HK-2 (cell line): ENCODE measurements around the gene RAB7B.
A peak's percentile ranks its signal among the peaks of the same experiment; 100 is the strongest.
"Not testable (repeated sequence)": the region's sequence is repeated elsewhere in the genome, so short reads cannot be mapped to it uniquely, and the experiment has no call there.

Experiments
- DNase-seq: peaks from one replicate; pipeline ENCODE4 v3.0.0-alpha.2; 2018; ENCODE audit not compliant: unreplicated experiment

The RAB7B gene

GRCh38 chr1:205996641-205997040, 6.6 kb downstream of the RAB7B start:
- not testable (repeated sequence) for DNase-seq

- no peak for DNase-seq
These were observed 8.8 kb downstream of the RAB7B start for GRCh38 chr1:205994346-205994745.

- no peak for DNase-seq
These were observed 10.1 kb downstream of the RAB7B start for GRCh38 chr1:205993068-205993467.

GRCh38 chr1:205992218-205992882, 10.8 kb downstream of the RAB7B start:
- DNase-seq: no peak

- no peak for DNase-seq
These were observed 12.0 kb downstream of the RAB7B start for GRCh38 chr1:205991237-205991636.

- no peak for DNase-seq
These were observed 13.0 kb downstream of the RAB7B start for GRCh38 chr1:205990226-205990625.

GRCh38 chr1:205989786-205990185, 13.4 kb downstream of the RAB7B start:
- no peak for DNase-seq

DNA sequence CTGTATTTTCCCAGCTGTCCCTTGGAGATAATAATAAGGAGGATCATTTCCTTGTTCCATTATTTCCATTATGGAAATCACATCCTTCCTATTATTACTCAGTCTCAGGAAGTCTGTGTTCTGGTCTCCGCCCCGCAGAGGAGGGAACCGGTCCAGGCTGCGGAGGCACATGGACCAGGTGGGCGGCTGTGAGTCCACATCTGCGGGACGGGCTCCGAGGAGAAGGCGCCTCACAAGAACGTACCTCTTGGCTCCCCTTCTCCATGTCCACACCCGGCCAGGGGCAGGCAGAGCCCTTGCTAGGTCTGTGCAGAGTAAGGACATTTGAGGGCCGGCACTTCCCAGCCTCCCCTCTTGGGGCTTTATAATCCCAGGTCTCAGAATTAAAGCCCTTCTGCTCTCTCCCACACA, 14.6 kb downstream of the RAB7B start:
- DNase-seq: no peak

DNA sequence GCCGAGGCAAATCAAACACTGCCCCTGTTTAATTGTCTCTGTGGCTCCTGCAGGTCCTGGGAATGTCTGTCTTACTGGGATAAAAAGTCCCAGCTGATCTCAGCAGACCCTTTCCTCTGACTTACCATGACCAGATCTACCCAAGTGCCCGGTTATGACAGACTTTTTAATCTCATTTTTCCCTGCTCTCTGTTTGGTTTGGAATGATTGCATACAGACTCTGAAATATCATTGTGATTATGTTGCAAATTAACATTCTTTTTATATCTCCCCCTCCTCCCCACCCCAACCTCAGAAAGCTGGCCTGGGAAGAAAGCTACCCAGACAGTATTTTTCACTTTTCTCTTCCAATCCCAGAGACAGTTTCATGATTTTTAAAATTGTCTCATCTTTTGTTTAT, 16.3 kb downstream of the RAB7B start:
- DNase-seq: no peak

DNA sequence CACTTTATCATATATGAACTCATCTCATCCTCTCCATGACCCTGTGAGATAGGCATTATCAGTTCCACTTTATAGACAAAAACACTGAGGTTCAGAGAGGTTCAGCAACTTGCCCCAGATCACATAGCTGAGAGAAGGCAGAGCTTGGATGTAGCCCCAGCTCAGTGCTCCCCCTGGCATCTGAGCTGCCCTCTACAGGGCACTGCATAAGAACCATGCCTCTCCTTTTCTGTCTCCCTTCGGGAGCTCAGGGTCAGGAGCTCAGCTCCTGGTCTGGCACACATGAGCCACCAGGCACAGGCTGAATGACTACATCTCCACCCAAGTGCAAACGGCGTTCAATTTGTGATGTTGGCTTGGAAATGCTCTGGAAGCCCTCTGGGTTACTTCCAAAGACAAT, 16.9 kb downstream of the RAB7B start:
- no peak for DNase-seq

DNA sequence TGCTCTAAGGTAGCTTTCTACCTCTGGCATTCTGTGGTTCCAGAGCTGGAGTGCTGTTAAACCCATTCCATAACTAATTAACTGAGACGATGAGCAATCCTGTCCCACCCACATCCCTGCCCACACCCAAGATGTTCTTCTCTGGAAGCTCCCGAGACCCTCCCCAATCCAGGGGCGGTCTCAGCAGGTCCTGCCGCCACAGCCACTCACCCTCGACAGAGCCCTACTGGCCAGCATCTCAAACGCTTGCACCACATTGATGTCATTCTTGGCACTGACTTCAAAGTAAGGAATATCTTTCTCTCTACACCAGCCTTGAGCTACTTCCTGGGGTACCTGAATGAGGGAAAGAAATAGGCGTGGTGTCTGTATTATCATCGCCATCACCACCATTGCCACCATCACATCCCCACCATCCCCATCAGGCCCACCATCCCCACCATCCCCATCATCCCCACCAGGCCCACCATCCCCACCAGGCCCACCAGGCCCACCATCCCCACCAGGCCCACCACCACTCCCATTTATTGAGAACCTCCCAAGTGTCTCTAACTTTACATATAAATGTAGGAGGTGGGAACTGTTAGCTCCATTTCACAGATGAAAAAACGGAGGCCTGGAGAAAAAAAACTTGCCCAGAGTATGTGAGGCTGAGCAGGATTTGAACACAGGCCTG, 17.7 kb downstream of the RAB7B start:
- no peak for DNase-seq

- peak; percentile 56 for DNase-seq
These were observed 19.1 kb downstream of the RAB7B start for GRCh38 chr1:205983925-205984725.

DNA sequence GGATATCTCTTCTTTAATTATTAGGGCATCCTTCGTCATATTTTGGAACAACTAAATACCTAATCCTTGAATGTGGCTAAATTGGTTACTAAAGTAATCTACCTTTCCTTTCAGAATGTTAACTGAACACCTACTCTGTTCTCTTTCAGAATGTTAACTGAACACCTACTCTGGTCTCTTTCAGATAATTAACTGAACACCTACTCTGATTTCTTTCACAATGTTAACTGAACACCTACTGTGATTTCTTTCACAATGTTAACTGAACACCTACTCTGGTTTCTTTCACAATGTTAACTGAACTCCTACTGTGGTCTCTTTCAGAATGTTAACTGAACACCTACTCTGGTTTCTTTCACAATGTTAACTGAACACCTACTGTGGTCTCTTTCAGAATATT, 21.9 kb downstream of the RAB7B start:
- no peak for DNase-seq

GRCh38 chr1:205980237-205980870, 22.8 kb downstream of the RAB7B start:
- DNase-seq: no peak

DNA sequence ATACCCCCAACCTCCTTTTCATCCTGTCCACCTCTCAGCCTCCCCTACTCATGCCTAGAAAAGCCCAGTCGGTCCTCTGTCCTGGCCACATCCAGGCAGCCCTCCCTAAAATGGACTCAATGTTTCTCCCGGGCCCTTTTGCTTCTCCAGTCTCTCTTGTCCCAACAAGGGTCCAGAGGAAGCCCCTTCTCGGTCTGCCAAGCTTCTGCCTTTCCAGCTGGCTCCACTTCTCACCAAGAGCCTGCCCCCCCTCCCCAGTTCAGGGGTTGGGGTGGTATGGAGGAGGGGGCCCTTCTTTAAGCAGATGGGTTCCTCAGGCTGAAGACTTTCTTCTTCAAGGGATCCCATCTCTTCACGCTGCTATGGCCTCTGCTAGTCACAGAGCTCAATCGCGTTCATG, 23.9 kb downstream of the RAB7B start:
- DNase-seq: no peak

- no peak for DNase-seq
These were observed 24.5 kb downstream of the RAB7B start for GRCh38 chr1:205978676-205979075.

DNA sequence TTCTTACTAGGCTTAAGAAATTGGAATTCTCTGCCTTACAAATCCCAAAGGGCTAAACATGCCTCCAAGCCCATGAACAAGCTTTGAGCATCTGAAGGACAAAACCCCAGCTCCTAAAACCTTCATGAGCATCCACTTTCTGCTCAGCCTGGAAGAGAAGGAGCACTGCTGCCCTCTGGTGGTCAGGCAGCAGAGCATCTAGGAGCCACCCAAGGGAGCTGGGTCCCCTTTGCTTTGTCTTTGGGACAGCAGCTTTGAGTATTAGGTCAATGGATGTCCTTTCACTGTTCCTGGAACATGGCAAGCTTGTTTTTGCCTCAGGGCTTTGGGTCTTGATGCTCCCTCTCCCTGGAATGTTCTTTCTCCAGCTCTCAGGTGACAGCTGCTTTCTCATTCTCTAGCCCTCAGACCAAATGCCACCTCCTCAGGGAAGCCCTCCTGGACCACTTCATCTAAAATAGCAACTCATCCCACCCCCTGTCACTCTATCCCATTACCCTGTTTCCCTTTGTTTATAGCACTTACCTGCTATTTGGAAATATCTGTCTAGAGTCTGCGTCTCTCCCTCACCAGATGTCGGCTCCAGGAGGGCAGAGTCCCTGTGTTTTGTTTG, 25.7 kb downstream of the RAB7B start:
- DNase-seq: peak; percentile 80

DNA sequence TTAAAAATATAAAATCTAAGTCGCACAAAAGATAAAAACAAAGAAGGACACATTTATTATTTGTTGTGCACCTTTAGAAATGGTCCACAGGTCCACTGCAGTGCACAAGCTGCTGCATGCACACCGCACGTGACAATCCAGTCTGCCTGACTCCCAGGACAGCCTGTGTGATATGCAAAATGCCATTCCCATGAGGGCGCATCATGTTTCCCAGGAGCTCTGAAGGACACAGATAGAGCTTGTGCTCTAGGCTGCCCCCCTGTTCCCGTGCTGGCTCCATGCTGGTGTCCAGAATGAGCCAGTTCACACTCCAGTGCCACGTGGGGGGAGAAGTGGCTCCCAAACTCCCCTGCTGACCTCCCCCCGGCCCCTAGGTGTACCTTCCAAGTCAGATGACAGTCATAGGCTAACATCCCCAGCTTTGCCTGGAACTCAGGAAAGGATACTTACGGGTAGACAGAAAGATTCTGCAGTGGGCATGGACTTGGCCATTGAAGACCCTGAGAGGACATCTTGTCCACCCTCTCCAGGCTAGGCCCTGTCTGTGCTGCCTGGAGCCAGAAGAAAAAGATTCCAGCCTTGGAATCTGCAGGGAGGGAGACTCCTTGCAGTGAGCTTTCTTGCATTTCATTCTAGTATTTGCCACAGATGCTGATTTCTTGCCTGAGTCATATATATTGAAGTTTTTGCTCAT, 26.3 kb downstream of the RAB7B start:
- no peak for DNase-seq

GRCh38 chr1:205976036-205976435, 27.2 kb downstream of the RAB7B start:
- no peak for DNase-seq

GRCh38 chr1:205975387-205975998, 27.7 kb downstream of the RAB7B start:
- DNase-seq: no peak

DNA sequence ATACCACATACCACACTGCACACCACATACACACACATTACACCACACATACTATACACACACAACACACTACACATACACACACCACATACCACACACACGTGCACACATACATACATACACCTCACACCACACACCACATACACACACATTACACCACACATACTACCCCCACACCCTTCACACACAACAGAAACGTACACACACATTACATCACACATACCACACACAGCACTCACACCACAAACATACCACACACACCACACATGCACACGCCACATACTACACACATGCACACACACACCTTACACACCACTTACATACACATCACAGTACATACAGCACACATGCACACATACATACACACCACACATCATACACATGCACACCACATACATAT, 28.5 kb downstream of the RAB7B start:
- no peak for DNase-seq
